ENCODE data around the gene AKNA. TPM values are rescaled to one million over a fixed set of nuclear protein-coding genes. Genes with fewer than 3 reads are reported as not detected.
A peak's percentile ranks its signal among the peaks of the same experiment; 100 is the strongest.

The AKNA gene
- total and polyA plus RNA-seq, 2 experiments from 2014 or later: 5.7 to 25.2 TPM

DNA sequence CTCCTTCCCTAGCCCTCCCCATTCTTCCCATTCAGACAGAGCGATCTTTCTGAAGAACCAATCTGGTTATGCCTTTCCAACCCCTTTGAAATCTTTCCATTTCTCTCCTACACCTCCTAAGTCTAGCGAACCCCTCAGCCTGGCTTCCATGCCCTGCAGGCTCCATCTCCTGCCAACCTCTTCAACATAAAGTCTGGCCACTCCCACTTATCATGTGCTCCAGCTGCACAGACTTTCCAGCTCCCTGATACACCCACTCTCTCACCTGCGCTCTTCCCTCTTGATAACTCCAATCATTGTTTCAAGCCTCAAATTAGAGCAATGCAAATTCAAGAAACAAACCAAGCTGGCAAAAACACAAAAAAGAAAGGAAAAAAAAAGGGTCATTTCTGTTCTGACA lies 68.6 kb downstream of the AKNA start:
- Histone ChIP-seq H3K9me3 (ENCODE audit: low read depth) (no peaks in the 10 kb centered on the region), H3K36me3 (no peaks in the 10 kb centered on the region), H3K27me3 (no peaks in the 10 kb centered on the region), H3K27ac (no peak overlapping the region), H3K4me3 (no peak overlapping the region), H3K4me1 (ENCODE audit: low read depth) (no peaks in the 10 kb centered on the region)
- DNase-seq (ENCODE audit: low read depth in 1 of 2, low spot score in 1 of 2): no peak
- TF ChIP-seq, protein P1, sequence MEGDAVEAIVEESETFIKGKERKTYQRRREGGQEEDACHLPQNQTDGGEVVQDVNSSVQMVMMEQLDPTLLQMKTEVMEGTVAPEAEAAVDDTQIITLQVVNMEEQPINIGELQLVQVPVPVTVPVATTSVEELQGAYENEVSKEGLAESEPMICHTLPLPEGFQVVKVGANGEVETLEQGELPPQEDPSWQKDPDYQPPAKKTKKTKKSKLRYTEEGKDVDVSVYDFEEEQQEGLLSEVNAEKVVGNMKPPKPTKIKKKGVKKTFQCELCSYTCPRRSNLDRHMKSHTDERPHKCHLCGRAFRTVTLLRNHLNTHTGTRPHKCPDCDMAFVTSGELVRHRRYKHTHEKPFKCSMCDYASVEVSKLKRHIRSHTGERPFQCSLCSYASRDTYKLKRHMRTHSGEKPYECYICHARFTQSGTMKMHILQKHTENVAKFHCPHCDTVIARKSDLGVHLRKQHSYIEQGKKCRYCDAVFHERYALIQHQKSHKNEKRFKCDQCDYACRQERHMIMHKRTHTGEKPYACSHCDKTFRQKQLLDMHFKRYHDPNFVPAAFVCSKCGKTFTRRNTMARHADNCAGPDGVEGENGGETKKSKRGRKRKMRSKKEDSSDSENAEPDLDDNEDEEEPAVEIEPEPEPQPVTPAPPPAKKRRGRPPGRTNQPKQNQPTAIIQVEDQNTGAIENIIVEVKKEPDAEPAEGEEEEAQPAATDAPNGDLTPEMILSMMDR (IDR thresholded peaks at IDR 0.05; ENCODE audit: low read depth, low read length): no peak

DNA sequence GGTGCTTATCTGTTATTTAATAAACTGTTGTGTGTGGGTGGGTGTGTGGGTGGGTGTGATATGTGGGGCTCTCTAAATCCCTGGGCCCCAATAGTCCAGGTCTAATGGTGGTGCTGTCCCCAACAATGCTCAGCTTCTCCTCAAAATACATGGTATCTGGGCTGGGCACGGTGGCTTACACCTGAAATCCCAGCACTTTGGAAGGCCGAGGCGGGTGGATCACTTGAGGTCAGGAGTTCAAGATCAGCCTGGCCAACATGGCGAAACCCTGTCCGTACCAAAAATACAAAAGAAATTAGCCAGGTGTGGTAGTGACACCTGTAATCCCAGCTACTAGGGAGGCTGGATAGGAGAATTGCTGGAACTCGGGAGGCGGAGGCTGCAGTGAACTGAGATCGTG lies 69.4 kb downstream of the AKNA start:
- Histone ChIP-seq H3K4me1 (ENCODE audit: low read depth) (no peaks in the 10 kb centered on the region), H3K27ac (no peak overlapping the region), H3K4me3 (no peak overlapping the region), H3K36me3 (no peaks in the 10 kb centered on the region), H3K27me3 (no peaks in the 10 kb centered on the region), H3K9me3 (ENCODE audit: low read depth) (no peaks in the 10 kb centered on the region)
- TF ChIP-seq, protein P1 (IDR thresholded peaks at IDR 0.05; ENCODE audit: low read depth, low read length): no peak
- DNase-seq (ENCODE audit: low read depth in 1 of 2, low spot score in 1 of 2): no peak

DNA sequence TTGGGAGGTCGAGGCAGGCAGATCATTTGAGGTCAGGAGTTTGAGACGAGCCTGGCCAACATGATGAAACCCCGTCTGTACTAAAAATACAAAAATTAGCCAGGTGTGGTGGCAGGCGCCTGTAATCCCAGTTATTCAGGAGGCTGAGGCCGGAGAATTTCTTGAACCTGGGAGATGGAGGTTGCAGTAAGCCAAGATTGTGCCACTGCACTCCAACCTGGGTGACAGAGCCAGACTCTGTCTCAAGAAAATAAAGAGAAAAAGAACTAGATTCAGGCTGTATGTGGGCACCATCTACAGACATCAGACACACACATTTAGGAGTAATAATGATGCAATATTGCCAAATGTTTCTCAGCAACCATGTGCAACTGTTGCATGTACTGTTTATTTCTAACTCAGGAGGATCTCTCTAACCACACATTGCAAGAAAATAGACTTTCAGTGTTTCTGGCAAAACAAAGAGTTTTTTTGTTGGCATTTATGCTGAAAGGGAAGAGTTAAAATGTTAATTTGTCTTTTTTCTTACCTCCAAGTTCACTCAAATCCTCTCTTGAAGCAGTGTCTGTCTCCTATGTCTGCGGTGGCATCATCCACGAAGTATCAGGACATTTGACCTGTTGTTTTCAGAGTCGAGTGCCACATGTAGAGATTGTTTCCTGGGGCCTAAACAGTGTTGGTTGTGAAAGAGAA lies 70.0 kb downstream of the AKNA start:
- H3K27ac ChIP-seq: no peak overlapping the region
- H3K4me1 ChIP-seq (ENCODE audit: low read depth): no peaks in the 10 kb centered on the region
- TF ChIP-seq, protein P1 (IDR thresholded peaks at IDR 0.05; ENCODE audit: low read depth, low read length): no peak
- no peaks in the 10 kb centered on the region for H3K27me3 ChIP-seq
- no peak overlapping the region for H3K4me3 ChIP-seq
- no peaks in the 10 kb centered on the region for H3K9me3 ChIP-seq (ENCODE audit: low read depth)
- H3K36me3 ChIP-seq: no peaks in the 10 kb centered on the region
- peak in 1 of 2 donors; percentile 81 for DNase-seq (ENCODE audit: low read depth in 1 of 2, low spot score in 1 of 2)

DNA sequence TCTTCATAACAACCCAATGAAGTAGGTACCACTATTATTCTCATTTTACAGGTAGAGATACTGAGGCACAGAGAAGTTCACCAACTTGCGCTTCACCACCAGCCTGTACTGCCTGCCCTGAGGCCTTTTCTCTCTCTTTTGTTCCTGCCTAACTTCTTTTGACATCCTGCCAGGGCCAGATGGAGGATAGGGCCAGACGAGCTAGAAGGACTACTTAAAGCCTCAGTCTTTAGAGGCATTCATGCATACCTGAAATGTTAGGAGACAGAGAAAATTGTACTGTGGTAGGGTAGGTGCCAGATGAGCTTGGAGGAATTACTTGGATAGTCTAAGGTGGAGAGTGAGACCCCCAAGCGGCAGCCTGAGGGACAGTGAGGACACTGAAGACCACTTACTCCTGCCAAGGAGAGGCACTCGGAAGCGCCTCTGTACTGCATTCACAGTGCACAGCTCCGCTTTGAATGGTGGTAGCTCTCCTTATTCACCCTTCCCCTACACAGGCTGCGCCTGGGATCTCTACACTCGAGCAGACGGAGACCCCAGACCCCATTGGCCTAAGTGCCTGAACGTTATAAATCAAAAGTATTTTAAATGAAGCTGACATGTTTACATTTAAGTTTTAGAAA lies 71.1 kb downstream of the AKNA start:
- H3K36me3 ChIP-seq: no peaks in the 10 kb centered on the region
- H3K9me3 ChIP-seq (ENCODE audit: low read depth): no peaks in the 10 kb centered on the region
- TF ChIP-seq, protein P1 (IDR thresholded peaks at IDR 0.05; ENCODE audit: low read depth, low read length): no peak
- no peak for DNase-seq (ENCODE audit: low read depth in 1 of 2, low spot score in 1 of 2)
- H3K4me1 ChIP-seq (ENCODE audit: low read depth): no peaks in the 10 kb centered on the region
- no peak overlapping the region for H3K4me3 ChIP-seq
- H3K27me3 ChIP-seq: no peaks in the 10 kb centered on the region
- H3K27ac ChIP-seq: no peak overlapping the region

DNA sequence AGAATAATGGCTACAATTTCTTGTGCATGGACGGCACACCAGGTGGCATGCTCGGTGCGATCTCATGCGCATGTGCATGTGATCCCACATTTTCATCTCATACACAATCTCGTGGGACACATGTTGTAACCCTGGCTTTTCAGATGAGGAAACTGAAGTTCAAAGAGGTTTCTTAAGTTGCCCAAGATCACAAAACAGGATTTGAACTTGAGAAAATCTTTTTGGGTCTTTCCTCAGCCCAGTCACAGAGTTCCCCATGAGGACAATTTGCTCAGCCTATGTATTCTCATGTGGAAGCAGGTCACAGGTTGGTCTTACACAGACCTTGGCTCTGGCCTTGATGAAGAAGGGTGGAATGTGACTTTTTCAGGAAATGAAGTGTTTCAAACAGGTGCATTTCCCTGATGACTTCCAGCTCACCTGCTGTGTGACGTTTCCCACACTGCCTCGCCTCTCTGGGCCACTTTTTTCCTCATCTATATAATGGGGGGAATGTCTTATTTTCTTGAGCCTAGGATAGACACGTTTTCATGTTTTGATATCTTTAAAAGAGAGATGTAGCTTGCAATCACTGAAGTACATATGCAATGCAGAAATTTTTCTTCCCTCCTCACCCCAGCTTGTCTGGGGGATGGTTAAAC lies 71.9 kb downstream of the AKNA start:
- Histone ChIP-seq H3K4me3 (no peak overlapping the region), H3K4me1 (ENCODE audit: low read depth) (no peaks in the 10 kb centered on the region), H3K9me3 (ENCODE audit: low read depth) (no peaks in the 10 kb centered on the region), H3K27ac (no peak overlapping the region), H3K36me3 (no peaks in the 10 kb centered on the region), H3K27me3 (no peaks in the 10 kb centered on the region)
- TF ChIP-seq, protein P1 (IDR thresholded peaks at IDR 0.05; ENCODE audit: low read depth, low read length): no peak
- no peak for DNase-seq (ENCODE audit: low read depth in 1 of 2, low spot score in 1 of 2)
